GM12872 (cell line): ENCODE results near the gene HLF.

Source experiments
- TF ChIP-seq, protein P1 (sequence below): IDR thresholded peaks from 3 replicates; pipeline ENCODE4 v1.5.1; 2011; ENCODE audit warnings: low read depth, mild to moderate bottlenecking, low read length, moderate library complexity; ENCODE audit not compliant: insufficient read depth

HLF gene

DNA sequence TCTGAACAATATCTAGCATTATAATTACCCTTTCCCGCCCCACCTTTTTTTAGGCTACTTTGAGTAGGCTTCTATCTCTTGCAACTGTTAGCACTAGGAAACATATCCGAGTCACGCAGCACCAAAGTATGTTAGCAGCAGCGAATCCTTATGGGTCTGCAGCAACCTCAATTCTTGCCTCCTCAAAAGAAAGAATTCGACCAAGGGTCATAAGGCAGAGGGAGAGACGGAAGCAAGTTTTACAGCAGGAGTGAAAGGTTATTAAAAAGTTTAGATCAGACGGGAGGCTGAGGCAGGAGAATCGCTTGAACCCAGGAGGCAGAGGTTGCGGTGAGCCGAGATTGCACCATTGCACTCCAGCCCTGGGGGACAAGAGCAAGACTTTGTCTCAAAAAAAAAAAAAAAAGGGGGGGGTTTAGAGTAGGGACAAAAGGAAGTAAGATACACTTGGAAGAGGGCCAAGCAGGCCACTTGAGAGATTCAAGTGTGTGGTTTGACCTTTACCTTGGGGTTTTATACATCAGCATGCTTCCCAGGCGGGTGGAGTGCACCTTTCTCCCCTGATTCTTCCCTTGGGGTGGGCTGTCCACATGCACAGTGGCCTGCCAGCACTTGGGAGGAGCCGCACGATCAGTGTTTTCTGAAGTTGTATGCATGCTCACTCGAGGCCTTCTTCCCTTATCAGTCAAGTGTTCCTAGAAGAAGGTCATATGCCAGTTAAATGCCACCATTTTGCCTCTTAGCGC lies 67.7 kb downstream of the HLF start:
- TF ChIP-seq, protein P1, sequence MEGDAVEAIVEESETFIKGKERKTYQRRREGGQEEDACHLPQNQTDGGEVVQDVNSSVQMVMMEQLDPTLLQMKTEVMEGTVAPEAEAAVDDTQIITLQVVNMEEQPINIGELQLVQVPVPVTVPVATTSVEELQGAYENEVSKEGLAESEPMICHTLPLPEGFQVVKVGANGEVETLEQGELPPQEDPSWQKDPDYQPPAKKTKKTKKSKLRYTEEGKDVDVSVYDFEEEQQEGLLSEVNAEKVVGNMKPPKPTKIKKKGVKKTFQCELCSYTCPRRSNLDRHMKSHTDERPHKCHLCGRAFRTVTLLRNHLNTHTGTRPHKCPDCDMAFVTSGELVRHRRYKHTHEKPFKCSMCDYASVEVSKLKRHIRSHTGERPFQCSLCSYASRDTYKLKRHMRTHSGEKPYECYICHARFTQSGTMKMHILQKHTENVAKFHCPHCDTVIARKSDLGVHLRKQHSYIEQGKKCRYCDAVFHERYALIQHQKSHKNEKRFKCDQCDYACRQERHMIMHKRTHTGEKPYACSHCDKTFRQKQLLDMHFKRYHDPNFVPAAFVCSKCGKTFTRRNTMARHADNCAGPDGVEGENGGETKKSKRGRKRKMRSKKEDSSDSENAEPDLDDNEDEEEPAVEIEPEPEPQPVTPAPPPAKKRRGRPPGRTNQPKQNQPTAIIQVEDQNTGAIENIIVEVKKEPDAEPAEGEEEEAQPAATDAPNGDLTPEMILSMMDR, result no peak

DNA sequence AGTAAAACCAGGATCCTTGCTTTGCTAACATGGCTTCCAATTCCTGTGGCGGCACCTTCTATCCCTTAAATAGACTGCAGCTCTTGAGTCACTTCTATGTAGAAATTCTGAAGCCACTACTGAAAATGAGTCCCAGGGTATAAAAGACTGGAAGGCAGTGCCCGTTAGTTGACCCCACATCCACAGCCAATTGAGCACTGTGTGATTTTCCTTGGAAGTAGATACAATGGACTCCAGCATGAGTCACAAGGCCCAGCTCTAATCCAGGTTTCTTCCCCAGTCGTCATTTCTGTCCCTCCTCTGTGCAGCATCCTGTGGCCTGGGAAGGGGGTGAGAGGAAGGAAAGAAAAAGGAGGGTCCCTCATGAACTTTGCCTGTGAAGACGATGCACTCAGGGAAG lies 69.5 kb downstream of the HLF start:
- TF ChIP-seq, protein P1, result no peak

GRCh38 chr17:55334881-55335540 lies 70.3 kb downstream of the HLF start:
- TF ChIP-seq, protein P1, result no peak

GRCh38 chr17:55335625-55336024 lies 70.9 kb downstream of the HLF start:
- TF ChIP-seq, protein P1, result no peak

GRCh38 chr17:55336426-55336825 lies 71.7 kb downstream of the HLF start:
- TF ChIP-seq, protein P1, result no peak

DNA sequence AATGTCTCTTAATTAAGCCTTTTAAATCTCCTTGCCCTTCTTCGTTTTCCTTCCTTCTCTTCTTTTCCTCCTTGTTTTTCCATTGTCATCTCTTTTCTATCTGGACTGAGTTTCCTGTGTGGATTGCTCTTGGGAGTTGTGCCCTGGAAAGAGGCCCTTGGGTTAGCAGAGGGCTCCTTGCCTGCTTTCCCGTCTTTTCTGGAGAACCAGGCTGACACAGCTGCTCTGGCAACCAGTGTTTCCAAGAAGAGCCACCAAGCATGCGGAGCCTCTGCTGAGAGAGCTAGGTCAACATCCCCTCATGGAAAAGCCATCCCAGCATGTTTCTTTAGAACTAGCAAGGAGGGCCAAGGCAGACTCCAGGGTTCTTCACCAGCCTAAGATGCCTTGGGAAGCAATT lies 75.4 kb downstream of the HLF start:
- TF ChIP-seq, protein P1, result no peak

DNA sequence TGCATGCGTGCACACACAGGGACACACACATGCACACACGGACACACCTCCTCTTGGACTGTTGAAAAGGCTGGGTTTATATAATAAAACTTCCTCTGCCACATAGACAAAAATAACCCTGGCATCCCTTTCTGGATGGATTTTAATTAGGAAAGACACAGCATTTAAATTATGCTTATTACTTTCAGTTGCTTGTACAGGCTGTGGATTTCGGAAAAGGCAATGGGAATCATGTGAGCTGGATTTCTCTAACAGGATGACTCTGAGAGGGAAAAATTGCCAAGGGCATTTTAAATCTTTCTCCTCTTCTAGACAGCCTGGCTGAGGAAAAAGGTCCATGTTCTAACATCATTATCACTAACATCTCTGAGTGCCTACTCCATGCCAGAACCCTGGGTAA lies 75.9 kb downstream of the HLF start:
- TF ChIP-seq, protein P1, result no peak
